GM12874 (cell line): ENCODE data around the gene CASP8.

Experiments used
- TF ChIP-seq, protein P1 (sequence below): IDR thresholded peaks from 2 replicates; pipeline ENCODE4 v1.5.1; 2011; ENCODE audit warnings: low read depth, mild to moderate bottlenecking, control low read depth, low read length, moderate library complexity; ENCODE audit not compliant: insufficient read depth

The CASP8 gene

DNA sequence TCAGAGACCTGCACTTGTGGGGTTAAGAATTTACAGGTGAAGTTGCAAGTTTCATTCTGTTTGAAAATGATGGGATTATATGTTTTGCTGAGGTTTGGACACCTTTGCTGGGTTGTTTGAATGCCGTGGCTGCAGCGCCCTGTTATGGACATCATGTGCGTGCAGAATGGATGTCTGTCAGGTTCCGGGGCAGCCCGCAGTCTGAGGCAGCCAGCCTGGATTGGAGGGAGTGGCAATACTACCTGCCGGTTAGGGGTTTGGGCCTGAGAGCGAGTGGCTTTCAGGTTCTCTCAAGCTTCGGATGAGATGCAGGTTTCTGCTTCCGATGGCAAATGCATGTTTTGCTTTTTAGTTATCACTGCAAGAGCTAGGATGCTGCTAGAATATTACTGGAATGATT is 1.1 kb downstream of the CASP8 start:
- TF ChIP-seq, protein P1, sequence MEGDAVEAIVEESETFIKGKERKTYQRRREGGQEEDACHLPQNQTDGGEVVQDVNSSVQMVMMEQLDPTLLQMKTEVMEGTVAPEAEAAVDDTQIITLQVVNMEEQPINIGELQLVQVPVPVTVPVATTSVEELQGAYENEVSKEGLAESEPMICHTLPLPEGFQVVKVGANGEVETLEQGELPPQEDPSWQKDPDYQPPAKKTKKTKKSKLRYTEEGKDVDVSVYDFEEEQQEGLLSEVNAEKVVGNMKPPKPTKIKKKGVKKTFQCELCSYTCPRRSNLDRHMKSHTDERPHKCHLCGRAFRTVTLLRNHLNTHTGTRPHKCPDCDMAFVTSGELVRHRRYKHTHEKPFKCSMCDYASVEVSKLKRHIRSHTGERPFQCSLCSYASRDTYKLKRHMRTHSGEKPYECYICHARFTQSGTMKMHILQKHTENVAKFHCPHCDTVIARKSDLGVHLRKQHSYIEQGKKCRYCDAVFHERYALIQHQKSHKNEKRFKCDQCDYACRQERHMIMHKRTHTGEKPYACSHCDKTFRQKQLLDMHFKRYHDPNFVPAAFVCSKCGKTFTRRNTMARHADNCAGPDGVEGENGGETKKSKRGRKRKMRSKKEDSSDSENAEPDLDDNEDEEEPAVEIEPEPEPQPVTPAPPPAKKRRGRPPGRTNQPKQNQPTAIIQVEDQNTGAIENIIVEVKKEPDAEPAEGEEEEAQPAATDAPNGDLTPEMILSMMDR: no peak

DNA sequence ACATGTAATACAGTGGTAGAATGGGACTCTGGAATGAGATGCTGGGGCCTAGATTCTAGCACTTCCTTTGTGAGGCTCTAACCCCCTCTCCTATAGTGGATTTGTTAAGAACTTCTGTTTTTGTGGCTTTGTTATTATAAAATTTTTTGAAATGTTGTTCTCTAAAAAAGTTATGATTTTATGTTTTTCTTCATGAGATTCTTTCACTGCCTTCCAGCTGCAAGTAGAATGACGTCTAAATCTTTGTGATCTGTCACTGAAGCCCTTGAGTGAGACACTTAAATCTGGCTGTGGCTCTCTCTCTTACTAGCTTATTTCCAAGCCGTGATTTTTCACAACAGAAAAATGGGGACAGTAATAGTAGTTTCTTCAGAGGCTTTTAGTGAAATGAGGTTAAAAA is 1.6 kb downstream of the CASP8 start:
- TF ChIP-seq, protein P1: no peak

DNA sequence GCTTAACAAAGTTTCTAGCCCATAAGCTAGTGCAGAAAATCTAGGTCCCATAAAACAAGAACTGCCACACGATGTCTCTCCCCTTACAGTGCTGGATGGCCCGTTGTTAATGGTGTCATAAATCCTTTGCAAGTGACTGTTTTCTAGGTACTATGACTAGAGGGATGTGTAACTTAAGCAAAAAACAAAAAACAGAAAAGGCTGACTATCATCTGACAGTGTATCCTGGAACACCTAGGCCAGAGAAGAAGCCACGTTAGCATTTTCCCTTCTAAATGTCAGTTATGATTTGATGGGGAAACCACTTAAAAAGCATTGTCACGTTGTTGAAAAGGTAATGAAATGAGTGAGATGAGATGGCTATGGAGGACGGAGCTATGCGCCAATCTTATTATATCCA is 2.4 kb downstream of the CASP8 start:
- TF ChIP-seq, protein P1: no peak

DNA sequence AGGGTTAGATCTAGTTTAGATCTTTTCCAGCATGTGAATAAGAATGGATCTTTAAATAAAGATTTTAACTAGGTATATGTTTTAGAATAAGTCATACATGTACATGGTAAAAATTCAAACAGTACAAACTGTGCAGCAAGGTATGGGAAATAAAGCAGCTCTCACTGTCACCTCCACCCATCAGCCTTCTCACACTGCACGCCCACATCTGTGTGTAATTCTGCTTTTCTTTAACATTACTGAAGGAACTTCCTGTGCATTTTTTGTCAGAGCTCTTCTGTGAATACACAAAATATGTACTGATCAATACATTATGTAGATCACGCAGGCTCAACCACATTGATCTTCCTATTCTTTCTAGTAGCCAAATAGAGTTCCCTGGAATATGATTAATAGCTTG is 3.4 kb downstream of the CASP8 start:
- TF ChIP-seq, protein P1: no peak

GRCh38 chr2:201264472-201265173 is 4.3 kb downstream of the CASP8 start:
- TF ChIP-seq, protein P1: no peak

- TF ChIP-seq, protein P1: no peak
Measured at GRCh38 chr2:201266629-201267028, 6.3 kb downstream of the CASP8 start.

GRCh38 chr2:201267278-201268030 is 7.1 kb downstream of the CASP8 start:
- TF ChIP-seq, protein P1: no peak
